ENCODE measurements around the gene KIF24. TPM values are rescaled to one million over a fixed set of nuclear protein-coding genes. Genes with fewer than 3 reads are reported as not detected.

Gene KIF24
- total and polyA plus RNA-seq, 2 of the 8 experiments (the other 6 are each of a cell fraction or from before 2014, with no cell fraction given) = 2.7 to 3.9 TPM

GRCh38 chr9:34374339-34374738 lies 45.3 kb upstream of the KIF24 start (continued):
- TF ChIP-seq CHD7 (IDR thresholded peaks at IDR 0.05; ENCODE audit: insufficient replicate concordance, low read length) = no peak
- no peak for TF ChIP-seq SP4 (IDR thresholded peaks at IDR 0.05; ENCODE audit: low read length)
- no peak for TF ChIP-seq HDAC2 (IDR thresholded peaks at IDR 0.05; ENCODE audit: borderline replicate concordance in 1 of 2, low read depth in 2 of 2, low read length in 2 of 2)
- TF ChIP-seq KDM1A (IDR thresholded peaks at IDR 0.05; ENCODE audit: borderline replicate concordance, low read length) = no peak
- no peak for TF ChIP-seq CTBP2 (IDR thresholded peaks at IDR 0.05; ENCODE audit: borderline replicate concordance, insufficient read depth, insufficient read length, low read length)
- TF ChIP-seq PHF8 (conservative IDR thresholded peaks at IDR 0.05; ENCODE audit: low read depth, low read length) = no peak
- no peak for TF ChIP-seq RNF2 (IDR thresholded peaks at IDR 0.05; ENCODE audit: borderline replicate concordance, low read depth, low read length, missing control alignments, poor library complexity, severe bottlenecking)
- TF ChIP-seq CTCF (IDR thresholded peaks at IDR 0.05; ENCODE audit: control extremely low read depth in 1 of 3, insufficient read depth in 1 of 3, low read depth in 1 of 3, low read length in 3 of 3) = no peak

All from H1 (cell line).